ENCODE results near the gene CCDC158. TPM values are rescaled to one million over a fixed set of nuclear protein-coding genes. Genes with fewer than 3 reads are reported as not detected.
"Not testable (repeated sequence)": the region's sequence is repeated elsewhere in the genome, so short reads cannot be mapped to it uniquely, and the experiment has no call there.

The CCDC158 gene
- total RNA-seq, 2 experiments from 2014 or later: not detected

DNA sequence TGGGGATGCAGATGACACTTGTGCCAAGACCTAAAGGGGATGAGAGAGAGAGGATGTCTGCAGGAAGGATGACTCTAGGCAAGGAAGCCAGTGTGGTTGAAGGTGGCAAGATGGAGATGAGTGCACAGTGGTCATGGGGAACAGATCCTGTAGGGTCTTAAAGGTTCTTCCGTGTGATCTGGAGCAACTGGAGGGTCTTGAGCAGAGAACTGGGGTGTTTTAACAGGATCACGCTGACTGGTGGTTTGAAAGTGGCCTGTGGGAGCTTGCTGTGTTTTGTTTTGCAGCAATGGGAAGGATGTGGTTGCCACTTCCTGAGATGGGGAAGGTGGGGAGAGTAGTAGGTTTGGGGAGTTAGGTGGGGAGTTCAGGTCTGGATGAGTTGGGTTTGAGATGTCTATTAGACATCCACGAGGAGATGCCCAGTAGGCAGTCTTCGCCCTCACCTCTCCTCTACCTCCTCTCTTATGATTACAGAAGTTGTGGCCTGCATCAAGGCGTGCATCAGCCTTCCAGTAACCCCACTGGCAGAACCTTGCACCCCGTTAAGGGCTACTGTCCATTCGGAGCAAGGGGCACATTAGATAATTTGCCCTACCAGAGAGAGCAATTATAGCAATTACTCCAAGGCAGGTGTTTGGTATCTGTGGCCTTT, 115.8 kb downstream of the CCDC158 start:
- H3K9me3 Mint-ChIP-seq: no peaks in the 10 kb centered on the region
- CTCF ChIA-PET: interaction anchor here (0.6 to 2.7 kb wide), 8 partner anchors 25 to 126 kb away, joined by 3 to 23 read pairs (median 6); no protein-coding TSS in a partner anchor
- peak overlapping the region; percentile 24 for H3K27ac Mint-ChIP-seq
- DNase-seq: peak; percentile 58
- peaks cover 36% of the 10 kb centered on the region for H3K4me1 Mint-ChIP-seq (ENCODE audit: low read depth)
- peaks cover 3% of the 10 kb centered on the region for H3K27me3 Mint-ChIP-seq
- intact Hi-C loops (cut with micrococcal nuclease): loop anchor here (2.0 to 10.0 kb wide), 6 partner anchors 50 to 790 kb away; partner anchors contain the start of genes FAM47E, RCHY1, SDAD1 and THAP6
- no peaks in the 10 kb centered on the region for H3K36me3 Mint-ChIP-seq
- POLR2A ChIA-PET: no interaction called here
- peak overlapping the region; percentile 75 for H3K4me3 Mint-ChIP-seq

GRCh38 chr4:76302826-76303438, 118.0 kb downstream of the CCDC158 start:
- POLR2A ChIA-PET: no interaction called here
- no peak for DNase-seq
- intact Hi-C loops (cut with micrococcal nuclease): loop anchor here (10.0 kb wide), 3 partner anchors 308 to 788 kb away; partner anchors contain the start of genes RCHY1, SDAD1 and THAP6
- H3K9me3 Mint-ChIP-seq: peaks cover 7% of the 10 kb centered on the region
- H3K27me3 Mint-ChIP-seq: peaks cover 3% of the 10 kb centered on the region
- no peak overlapping the region for H3K4me3 Mint-ChIP-seq
- H3K27ac Mint-ChIP-seq: no peak overlapping the region
- peaks cover 36% of the 10 kb centered on the region for H3K4me1 Mint-ChIP-seq (ENCODE audit: low read depth)
- CTCF ChIA-PET: no interaction called here
- peaks cover 4% of the 10 kb centered on the region for H3K36me3 Mint-ChIP-seq

- no peak for DNase-seq
- ChIA-PET POLR2A (interaction anchor here (0.6 kb wide), 1 partner anchor 103 kb away, joined by 3 read pairs; no protein-coding TSS in a partner anchor), CTCF (interaction anchor here (1.0 to 1.3 kb wide), 4 partner anchors 10 to 122 kb away, joined by 3 to 8 read pairs (median 4); no protein-coding TSS in a partner anchor)
- Mint-ChIP-seq H3K27me3 (peaks cover 3% of the 10 kb centered on the region), H3K4me3 (no peak overlapping the region), H3K9me3 (peaks cover 18% of the 10 kb centered on the region), H3K27ac (no peak overlapping the region), H3K4me1 (ENCODE audit: low read depth) (peaks cover 36% of the 10 kb centered on the region), H3K36me3 (peaks cover 8% of the 10 kb centered on the region)
- intact Hi-C loops (cut with micrococcal nuclease): loop anchor here (1.0 to 10.0 kb wide), 9 partner anchors 87 to 787 kb away; partner anchors contain the start of genes RCHY1, SDAD1 and THAP6
These were observed 119.2 kb downstream of the CCDC158 start for GRCh38 chr4:76301775-76302162.

- ChIA-PET POLR2A (interaction anchor here (0.6 kb wide), 1 partner anchor 102 kb away, joined by 3 read pairs; no protein-coding TSS in a partner anchor), CTCF (interaction anchor here (1.0 to 1.3 kb wide), 4 partner anchors 11 to 122 kb away, joined by 3 to 8 read pairs (median 4); no protein-coding TSS in a partner anchor)
- H3K27me3 Mint-ChIP-seq: peaks cover 3% of the 10 kb centered on the region
- intact Hi-C loops (cut with micrococcal nuclease): loop anchor here (1.0 to 10.0 kb wide), 9 partner anchors 87 to 786 kb away; partner anchors contain the start of genes RCHY1, SDAD1 and THAP6
- peak; percentile 66 for DNase-seq
- H3K4me3 Mint-ChIP-seq: no peak overlapping the region
- H3K4me1 Mint-ChIP-seq (ENCODE audit: low read depth): peaks cover 35% of the 10 kb centered on the region
- H3K9me3 Mint-ChIP-seq: peaks cover 18% of the 10 kb centered on the region
- no peak overlapping the region for H3K27ac Mint-ChIP-seq
- peaks cover 9% of the 10 kb centered on the region for H3K36me3 Mint-ChIP-seq
These were observed 119.7 kb downstream of the CCDC158 start for GRCh38 chr4:76301068-76301774.

- Mint-ChIP-seq H3K27ac (no peak overlapping the region), H3K4me1 (ENCODE audit: low read depth) (peaks cover 28% of the 10 kb centered on the region), H3K9me3 (peaks cover 18% of the 10 kb centered on the region), H3K36me3 (peaks cover 10% of the 10 kb centered on the region), H3K4me3 (no peak overlapping the region), H3K27me3 (peaks cover 3% of the 10 kb centered on the region)
- no peak for DNase-seq
- POLR2A ChIA-PET: no interaction called here
- intact Hi-C loops (cut with micrococcal nuclease): loop anchor here (2.0 to 10.0 kb wide), 5 partner anchors 119 to 785 kb away; partner anchors contain the start of genes RCHY1, SDAD1 and THAP6
- CTCF ChIA-PET: no interaction called here
These were observed 120.9 kb downstream of the CCDC158 start for GRCh38 chr4:76300012-76300411.

DNA sequence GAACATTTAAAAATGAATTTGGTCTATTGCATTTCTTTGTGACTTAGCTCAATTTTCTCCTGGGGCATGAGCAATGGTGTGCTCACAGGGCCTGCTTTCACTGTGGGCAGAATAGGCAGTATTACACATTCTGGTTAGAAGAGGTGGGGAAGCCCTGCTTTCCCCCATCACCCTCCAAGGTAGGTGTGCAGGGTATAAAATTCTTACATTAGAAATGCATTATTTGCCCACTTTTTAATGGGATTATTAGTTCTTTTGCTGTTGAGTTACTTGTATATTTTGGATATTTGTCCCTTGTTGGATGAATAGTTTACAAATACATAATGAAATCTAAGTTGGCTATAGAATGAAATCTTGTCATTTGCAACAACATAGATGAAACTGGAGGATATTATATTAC, 122.7 kb downstream of the CCDC158 start:
- Mint-ChIP-seq H3K27ac (no peak overlapping the region), H3K4me1 (ENCODE audit: low read depth) (peaks cover 23% of the 10 kb centered on the region), H3K4me3 (no peak overlapping the region), H3K27me3 (peaks cover 5% of the 10 kb centered on the region), H3K36me3 (peaks cover 10% of the 10 kb centered on the region), H3K9me3 (peaks cover 18% of the 10 kb centered on the region)
- intact Hi-C loops (cut with micrococcal nuclease): no loop called here
- no peak for DNase-seq
- ChIA-PET POLR2A (no interaction called here), CTCF (no interaction called here)

DNA sequence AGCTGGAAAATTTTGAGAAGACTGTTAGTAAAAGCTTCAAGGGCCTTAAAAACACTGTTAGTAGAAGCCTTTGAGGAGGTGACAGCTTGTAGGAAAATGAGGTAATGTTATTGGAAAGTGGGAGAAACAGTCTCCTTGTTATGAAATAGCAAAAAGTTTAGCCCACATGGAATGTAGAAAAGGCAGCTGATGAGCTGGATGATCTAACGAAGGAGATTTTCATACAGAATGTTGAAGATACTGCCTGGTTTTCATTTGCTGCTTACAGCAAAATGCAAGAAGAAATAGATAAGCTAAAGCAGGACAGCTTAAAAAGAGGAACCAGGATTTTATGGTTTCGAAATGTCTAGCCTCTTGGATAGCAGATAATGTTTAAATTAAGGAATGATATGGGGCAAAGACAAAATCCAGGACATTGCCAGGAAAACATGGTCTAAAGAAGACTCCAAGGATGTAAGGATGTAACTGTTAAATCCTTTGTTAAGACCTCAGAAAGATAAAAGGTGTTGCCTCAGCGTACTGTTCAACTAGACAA, 124.6 kb downstream of the CCDC158 start:
- no peak overlapping the region for H3K4me3 Mint-ChIP-seq
- DNase-seq: no peak
- H3K9me3 Mint-ChIP-seq: peaks cover 18% of the 10 kb centered on the region
- peaks cover 10% of the 10 kb centered on the region for H3K36me3 Mint-ChIP-seq
- POLR2A ChIA-PET: interaction anchor here (0.8 kb wide), 1 partner anchor 10 kb away, joined by 4 read pairs; the partner anchor contains the start of gene STBD1
- intact Hi-C loops (cut with micrococcal nuclease): no loop called here
- H3K27ac Mint-ChIP-seq: no peak overlapping the region
- H3K27me3 Mint-ChIP-seq: peaks cover 6% of the 10 kb centered on the region
- CTCF ChIA-PET: no interaction called here
- H3K4me1 Mint-ChIP-seq (ENCODE audit: low read depth): peaks cover 8% of the 10 kb centered on the region

GRCh38 chr4:76293772-76294171, 127.2 kb downstream of the CCDC158 start:
- peaks cover 18% of the 10 kb centered on the region for H3K9me3 Mint-ChIP-seq
- no peak overlapping the region for H3K4me3 Mint-ChIP-seq
- peaks cover 10% of the 10 kb centered on the region for H3K36me3 Mint-ChIP-seq
- no peak overlapping the region for H3K27ac Mint-ChIP-seq
- DNase-seq: no peak
- intact Hi-C loops (cut with micrococcal nuclease): no loop called here
- ChIA-PET CTCF (interaction anchor here (1.0 to 1.3 kb wide), 2 partner anchors 84 to 113 kb away, joined by 3 read pairs; no protein-coding TSS in a partner anchor), POLR2A (no interaction called here)
- peaks cover 9% of the 10 kb centered on the region for H3K27me3 Mint-ChIP-seq
- H3K4me1 Mint-ChIP-seq (ENCODE audit: low read depth): no peaks in the 10 kb centered on the region

- ChIA-PET CTCF (interaction anchor here (1.3 kb wide), 1 partner anchor 85 kb away, joined by 3 read pairs; no protein-coding TSS in a partner anchor), POLR2A (no interaction called here)
- Mint-ChIP-seq H3K4me3 (no peak overlapping the region), H3K36me3 (peaks cover 5% of the 10 kb centered on the region), H3K4me1 (ENCODE audit: low read depth) (no peaks in the 10 kb centered on the region), H3K9me3 (peaks cover 10% of the 10 kb centered on the region), H3K27me3 (peaks cover 9% of the 10 kb centered on the region), H3K27ac (no peak overlapping the region)
- no peak for DNase-seq
- intact Hi-C loops (cut with micrococcal nuclease): no loop called here
These were observed 128.2 kb downstream of the CCDC158 start for GRCh38 chr4:76292730-76293129.

DNA sequence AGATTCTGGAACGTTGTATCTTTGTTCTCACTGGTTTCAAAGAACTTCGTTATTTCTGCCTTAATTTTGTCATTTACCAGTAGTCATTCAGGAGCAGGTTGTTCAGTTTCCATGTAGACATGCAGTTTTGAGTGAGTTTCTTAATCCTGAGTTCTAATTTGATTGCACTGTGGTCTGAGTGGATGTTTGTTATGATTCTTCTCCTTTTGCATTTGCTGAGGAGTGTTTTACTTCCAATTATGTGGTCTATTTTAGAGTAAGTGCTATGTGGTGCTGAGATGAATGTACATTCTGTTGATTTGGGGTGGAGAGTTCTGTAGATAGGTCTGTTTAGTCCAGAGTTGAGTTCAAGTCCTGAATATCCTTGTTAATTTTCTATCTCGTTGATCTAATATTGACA, 133.1 kb downstream of the CCDC158 start:
- intact Hi-C loops (cut with micrococcal nuclease); H3K36me3 Mint-ChIP-seq; H3K4me1 Mint-ChIP-seq (ENCODE audit: low read depth); H3K9me3 Mint-ChIP-seq; H3K27ac Mint-ChIP-seq; DNase-seq; CTCF ChIA-PET; H3K27me3 Mint-ChIP-seq; POLR2A ChIA-PET; H3K4me3 Mint-ChIP-seq: not testable (repeated sequence)

- intact Hi-C loops (cut with micrococcal nuclease): no loop called here
- no peak overlapping the region for H3K4me3 Mint-ChIP-seq
- no peaks in the 10 kb centered on the region for H3K27me3 Mint-ChIP-seq
- no peak overlapping the region for H3K27ac Mint-ChIP-seq
- ChIA-PET POLR2A (no interaction called here), CTCF (no interaction called here)
- H3K36me3 Mint-ChIP-seq: no peaks in the 10 kb centered on the region
- no peaks in the 10 kb centered on the region for H3K4me1 Mint-ChIP-seq (ENCODE audit: low read depth)
- peaks cover 7% of the 10 kb centered on the region for H3K9me3 Mint-ChIP-seq
- no peak for DNase-seq
These were observed 137.0 kb downstream of the CCDC158 start for GRCh38 chr4:76283900-76284299.
